Astrocyte (in vitro differentiated cells and primary cell): ENCODE results near the gene IGFN1. TPM values are rescaled to one million over a fixed set of nuclear protein-coding genes. Genes with fewer than 3 reads are reported as not detected.

Experiments used
- DNase-seq: peaks from one replicate; pipeline ENCODE4 v3.0.0-alpha.2; 2010; ENCODE audit warnings: low read depth
- FAIRE-seq: peaks from 2 replicates; lab custom pipeline; 2011; peaks lifted over from hg19 to GRCh38; lab: Jason Lieb, UNC
- H2AFZ ChIP-seq: 2 replicates; pipeline ENCODE4 v1.6.0; 2012; ENCODE audit warnings: low read depth, low read length, inconsistent platforms
- H3K27ac ChIP-seq: 2 replicates; pipeline ENCODE4 v1.5.1; 2011; ENCODE audit warnings: low read depth, low read length, inconsistent platforms
- H3K27me3 ChIP-seq: 2 replicates; pipeline ENCODE4 v1.6.0; 2011; ENCODE audit warnings: low read length, inconsistent platforms; ENCODE audit not compliant: insufficient read depth
- H3K36me3 ChIP-seq: 2 replicates; pipeline ENCODE4 v1.5.1; 2011; ENCODE audit warnings: low read length, inconsistent platforms; ENCODE audit not compliant: insufficient read depth
- H3K4me1 ChIP-seq: 2 replicates; pipeline ENCODE4 v1.5.1; 2011; ENCODE audit warnings: low read length, inconsistent platforms; ENCODE audit not compliant: insufficient read depth
- H3K4me2 ChIP-seq: 2 replicates; pipeline ENCODE4 v1.6.0; 2012; ENCODE audit warnings: low read length, inconsistent platforms
- H3K4me3 ChIP-seq: 2 replicates; pipeline ENCODE4 v1.5.1; 2011; ENCODE audit warnings: low read depth, mild to moderate bottlenecking, low read length, inconsistent platforms; ENCODE audit not compliant: insufficient read depth
- H3K79me2 ChIP-seq: 2 replicates; pipeline ENCODE4 v1.6.0; 2012; ENCODE audit warnings: mild to moderate bottlenecking, low read length, inconsistent platforms; ENCODE audit not compliant: insufficient read depth
- H3K9ac ChIP-seq: 2 replicates; pipeline ENCODE4 v1.6.0; 2012; ENCODE audit warnings: mild to moderate bottlenecking, low read length, inconsistent platforms
- H3K9me3 ChIP-seq: 2 replicates; pipeline ENCODE4 v1.5.1; 2012; ENCODE audit warnings: low read depth, mild to moderate bottlenecking, low read length, inconsistent platforms; ENCODE audit not compliant: insufficient read depth
- H4K20me1 ChIP-seq: 2 replicates; pipeline ENCODE4 v1.6.0; 2012; ENCODE audit warnings: low read length, inconsistent platforms; ENCODE audit not compliant: insufficient read depth
- H3K27ac Mint-ChIP-seq: one replicate; pipeline ENCODE4 v1.8.0; 2021; ENCODE audit warnings: mild to moderate bottlenecking, mixed read lengths; ENCODE audit not compliant: unreplicated experiment
- H3K27me3 Mint-ChIP-seq: one replicate; pipeline ENCODE4 v1.8.0; 2021; ENCODE audit warnings: low read depth, mixed read lengths; ENCODE audit not compliant: unreplicated experiment
- H3K36me3 Mint-ChIP-seq: one replicate; pipeline ENCODE4 v1.8.0; 2021; ENCODE audit warnings: low read depth, mixed read lengths; ENCODE audit not compliant: unreplicated experiment
- H3K4me1 Mint-ChIP-seq: one replicate; pipeline ENCODE4 v1.8.0; 2021; ENCODE audit warnings: low read depth, mixed read lengths; ENCODE audit not compliant: unreplicated experiment
- H3K4me3 Mint-ChIP-seq: one replicate; pipeline ENCODE4 v1.8.0; 2021; ENCODE audit warnings: mild to moderate bottlenecking, moderate library complexity, mixed read lengths; ENCODE audit not compliant: unreplicated experiment
- H3K9me3 Mint-ChIP-seq: one replicate; pipeline ENCODE4 v1.8.0; 2021; ENCODE audit warnings: mild to moderate bottlenecking, mixed read lengths; ENCODE audit not compliant: unreplicated experiment
- EZH2 ChIP-seq: IDR thresholded peaks from 2 replicates; pipeline ENCODE4 v1.6.1; 2012; ENCODE audit warnings: mild to moderate bottlenecking, low read length, inconsistent platforms; ENCODE audit not compliant: insufficient read depth
- total RNA-seq: library from RNA; stranded (reverse); gene quantifications from 2 replicates; pipeline ENCODE4 v1.2.1, GENCODE V29; 2021
- TF ChIP-seq, protein P1 (sequence below): IDR thresholded peaks from 2 replicates; pipeline ENCODE4 v1.5.1; 2011; ENCODE audit warnings: low read depth, mild to moderate bottlenecking, inconsistent platforms, low read length, moderate library complexity; ENCODE audit not compliant: insufficient read depth

The IGFN1 gene
- total RNA-seq, 1 donor from 2014 or later = 0.02 TPM

DNA sequence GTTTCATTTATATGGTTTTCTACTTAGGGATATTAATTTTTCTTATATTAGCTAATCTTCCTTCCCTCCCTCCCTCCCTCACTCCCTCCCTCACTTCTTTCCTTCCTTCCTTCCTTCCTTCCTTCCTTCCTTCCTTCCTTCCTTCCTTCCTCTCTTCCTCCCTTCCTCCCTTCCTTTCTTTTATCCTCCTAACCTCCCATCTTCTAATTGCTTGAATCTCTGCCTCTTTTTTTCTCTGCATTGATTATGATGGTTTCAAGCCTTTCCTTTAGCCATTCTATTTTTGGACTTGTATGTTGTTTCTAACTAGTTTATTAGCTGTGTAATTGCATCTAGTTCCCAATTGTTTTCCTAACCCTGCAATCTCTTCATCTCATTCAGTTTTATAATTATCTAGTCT, 75.7 kb downstream of the IGFN1 start:
- TF ChIP-seq, protein P1, sequence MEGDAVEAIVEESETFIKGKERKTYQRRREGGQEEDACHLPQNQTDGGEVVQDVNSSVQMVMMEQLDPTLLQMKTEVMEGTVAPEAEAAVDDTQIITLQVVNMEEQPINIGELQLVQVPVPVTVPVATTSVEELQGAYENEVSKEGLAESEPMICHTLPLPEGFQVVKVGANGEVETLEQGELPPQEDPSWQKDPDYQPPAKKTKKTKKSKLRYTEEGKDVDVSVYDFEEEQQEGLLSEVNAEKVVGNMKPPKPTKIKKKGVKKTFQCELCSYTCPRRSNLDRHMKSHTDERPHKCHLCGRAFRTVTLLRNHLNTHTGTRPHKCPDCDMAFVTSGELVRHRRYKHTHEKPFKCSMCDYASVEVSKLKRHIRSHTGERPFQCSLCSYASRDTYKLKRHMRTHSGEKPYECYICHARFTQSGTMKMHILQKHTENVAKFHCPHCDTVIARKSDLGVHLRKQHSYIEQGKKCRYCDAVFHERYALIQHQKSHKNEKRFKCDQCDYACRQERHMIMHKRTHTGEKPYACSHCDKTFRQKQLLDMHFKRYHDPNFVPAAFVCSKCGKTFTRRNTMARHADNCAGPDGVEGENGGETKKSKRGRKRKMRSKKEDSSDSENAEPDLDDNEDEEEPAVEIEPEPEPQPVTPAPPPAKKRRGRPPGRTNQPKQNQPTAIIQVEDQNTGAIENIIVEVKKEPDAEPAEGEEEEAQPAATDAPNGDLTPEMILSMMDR = no peak
- no peaks in the 10 kb centered on the region for H3K27me3 ChIP-seq
- H2AFZ ChIP-seq = no peak overlapping the region
- H3K27me3 Mint-ChIP-seq = peaks cover 21% of the 10 kb centered on the region
- H3K79me2 ChIP-seq = no peaks in the 10 kb centered on the region
- FAIRE-seq (no peak), DNase-seq (no peak)
- H3K9me3 Mint-ChIP-seq = no peaks in the 10 kb centered on the region
- no peak overlapping the region for H3K4me3 ChIP-seq
- H3K27ac Mint-ChIP-seq = no peak overlapping the region
- H3K36me3 Mint-ChIP-seq = no peaks in the 10 kb centered on the region
- H4K20me1 ChIP-seq = no peaks in the 10 kb centered on the region
- no peaks in the 10 kb centered on the region for H3K9me3 ChIP-seq
- H3K4me1 Mint-ChIP-seq = peaks cover 28% of the 10 kb centered on the region
- H3K4me2 ChIP-seq = peak overlapping the region; percentile 49
- peak overlapping the region; percentile 79 for H3K27ac ChIP-seq
- H3K36me3 ChIP-seq = no peaks in the 10 kb centered on the region
- no peak overlapping the region for H3K9ac ChIP-seq
- H3K4me3 Mint-ChIP-seq = no peak overlapping the region
- H3K4me1 ChIP-seq = peaks cover 36% of the 10 kb centered on the region

DNA sequence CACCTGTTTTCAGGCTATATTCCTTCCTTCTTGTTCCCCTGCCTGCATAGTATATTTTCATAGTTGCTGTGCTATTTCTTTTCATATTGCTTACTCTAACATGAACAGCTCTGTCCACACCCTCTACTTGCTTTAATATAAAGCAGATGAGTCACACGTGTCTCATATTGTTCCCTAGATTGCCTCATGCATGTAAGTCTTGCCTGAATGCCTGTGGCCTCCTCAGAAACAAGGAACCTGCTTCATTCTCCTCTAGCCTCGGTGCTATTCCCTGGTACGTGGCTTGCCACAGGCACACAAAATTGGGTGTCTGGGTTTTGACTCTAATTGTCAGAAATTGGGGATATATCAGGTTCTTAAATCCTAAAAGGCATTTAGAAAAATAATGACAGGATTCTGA, 76.2 kb downstream of the IGFN1 start:
- Histone ChIP-seq H3K27ac (peak overlapping the region; percentile 79), H2AFZ (no peak overlapping the region), H3K9me3 (no peaks in the 10 kb centered on the region), H4K20me1 (no peaks in the 10 kb centered on the region), H3K4me1 (peaks cover 36% of the 10 kb centered on the region), H3K4me2 (peak overlapping the region; percentile 49), H3K27me3 (no peaks in the 10 kb centered on the region), H3K9ac (peak overlapping the region; percentile 47), H3K4me3 (no peak overlapping the region), H3K36me3 (no peaks in the 10 kb centered on the region), H3K79me2 (no peaks in the 10 kb centered on the region)
- Mint-ChIP-seq H3K4me1 (peaks cover 28% of the 10 kb centered on the region), H3K27me3 (peaks cover 17% of the 10 kb centered on the region), H3K27ac (peak overlapping the region; percentile 83), H3K4me3 (no peak overlapping the region), H3K36me3 (no peaks in the 10 kb centered on the region), H3K9me3 (no peaks in the 10 kb centered on the region)
- peak; percentile 20 for FAIRE-seq
- no peak for TF ChIP-seq EZH2
- TF ChIP-seq, protein P1 = no peak
- peak; percentile 85 for DNase-seq

DNA sequence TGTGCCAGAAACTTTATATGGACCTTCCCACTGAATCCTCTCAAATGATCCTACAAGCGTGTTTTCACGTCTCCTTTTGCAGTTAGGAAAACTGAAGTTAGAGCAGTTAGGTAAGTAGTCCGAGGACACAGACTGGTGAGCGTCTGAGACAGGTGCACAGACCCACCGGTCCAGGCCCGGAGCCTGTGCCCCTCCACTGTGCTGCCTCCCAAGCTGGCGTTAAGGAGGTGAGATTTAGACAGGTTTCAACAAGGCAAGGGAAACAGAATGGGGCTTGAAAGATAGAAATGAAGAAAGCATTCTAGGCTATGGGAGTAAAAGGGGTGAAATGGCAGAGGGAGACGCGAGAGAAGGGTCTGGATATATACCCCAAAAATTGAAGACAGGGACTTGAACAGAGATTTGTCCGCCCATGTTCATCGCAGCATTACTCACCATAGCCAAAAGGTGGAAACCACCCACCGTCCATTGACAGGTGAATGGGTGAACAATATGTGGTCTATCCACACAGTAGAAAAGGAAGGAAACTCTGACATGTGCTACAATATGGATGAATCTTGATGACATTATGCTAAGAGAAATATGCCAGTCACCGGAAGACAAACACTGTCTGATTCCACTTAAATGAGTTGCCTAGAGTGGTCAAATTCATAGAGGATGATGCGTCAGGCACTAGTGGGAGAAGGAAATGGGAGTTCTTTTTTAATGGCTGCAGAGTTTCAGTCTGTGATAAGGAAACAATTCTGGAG, 77.0 kb downstream of the IGFN1 start:
- Mint-ChIP-seq H3K36me3 (no peaks in the 10 kb centered on the region), H3K27me3 (peaks cover 19% of the 10 kb centered on the region), H3K4me3 (no peak overlapping the region), H3K4me1 (peaks cover 29% of the 10 kb centered on the region), H3K27ac (peak overlapping the region; percentile 83), H3K9me3 (peaks cover 1% of the 10 kb centered on the region)
- Histone ChIP-seq H3K4me2 (peak overlapping the region; percentile 49), H3K27me3 (no peaks in the 10 kb centered on the region), H3K9ac (peak overlapping the region; percentile 47), H2AFZ (no peak overlapping the region), H3K79me2 (no peaks in the 10 kb centered on the region), H3K36me3 (no peaks in the 10 kb centered on the region), H3K4me1 (peaks cover 36% of the 10 kb centered on the region), H3K9me3 (no peaks in the 10 kb centered on the region), H3K4me3 (no peak overlapping the region), H4K20me1 (no peaks in the 10 kb centered on the region), H3K27ac (peak overlapping the region; percentile 79)
- DNase-seq = peak; percentile 65
- peak; percentile 78 for FAIRE-seq
- no peak for TF ChIP-seq EZH2
- TF ChIP-seq, protein P1 = no peak
